GM21619 (cell line): ENCODE results near the gene CLDN1.

ENCODE experiments used
- ATAC-seq: cut with Tn5 transposase; IDR thresholded peaks from one replicate; pipeline ENCODE4 v1.9.1; 2021; ENCODE audit not compliant: unreplicated experiment

Gene CLDN1

DNA sequence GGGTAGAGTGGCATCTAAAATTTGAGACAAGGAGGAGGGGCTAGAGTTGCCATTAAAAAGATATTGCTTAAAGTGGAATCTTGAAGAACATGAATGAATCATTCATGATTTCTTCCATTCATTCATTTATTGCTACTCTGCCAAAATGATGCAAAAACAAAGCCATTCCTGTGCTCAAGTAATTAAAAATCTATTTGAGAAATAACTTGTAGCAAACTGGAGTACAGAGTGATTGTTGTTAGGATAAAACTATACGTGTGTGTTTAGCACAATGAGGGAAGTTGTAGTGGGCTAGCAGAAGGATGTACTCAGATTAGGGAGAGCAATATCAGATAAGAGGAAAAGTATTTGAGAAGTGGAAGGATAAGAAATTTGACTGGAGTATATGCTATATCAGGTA lies 11.7 kb upstream of the CLDN1 start:
- no peak for ATAC-seq

DNA sequence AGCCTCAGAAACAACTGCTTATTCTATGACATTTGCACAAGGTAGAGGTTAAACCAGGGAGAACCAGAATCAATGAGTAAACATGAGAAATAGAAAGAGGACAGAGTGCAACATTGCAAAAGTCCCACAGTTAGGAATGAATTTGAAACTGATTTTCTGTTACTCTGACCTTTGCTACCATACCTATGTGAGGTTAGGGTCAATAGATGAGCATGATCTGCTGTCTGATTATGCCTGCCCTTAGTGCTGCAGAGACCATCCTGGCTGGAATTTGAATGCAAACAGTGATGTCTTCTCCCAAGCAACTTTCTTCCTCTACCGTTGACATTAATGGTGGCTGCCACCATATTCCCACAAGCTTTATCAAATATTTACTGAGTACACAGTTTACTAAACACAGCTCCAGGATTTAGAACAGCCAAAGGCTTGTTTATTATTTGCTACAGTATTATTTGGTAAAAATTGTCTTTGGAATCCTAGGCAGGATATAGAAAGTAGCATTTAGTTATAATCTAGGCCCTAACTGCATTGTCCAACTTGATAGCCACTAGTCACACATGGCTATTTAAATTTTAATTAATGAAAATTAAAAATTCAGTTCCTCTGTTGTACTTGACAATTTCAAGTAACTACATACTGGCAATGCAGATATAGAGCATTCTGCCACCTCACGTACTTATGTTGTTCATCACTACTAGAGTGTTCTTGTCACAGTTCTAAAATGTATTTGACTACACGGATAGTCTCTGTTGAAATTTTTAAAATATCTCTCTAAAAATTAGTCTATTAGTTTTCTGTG lies 8.9 kb upstream of the CLDN1 start:
- ATAC-seq = no peak

GRCh38 chr3:190326930-190327329 lies 4.7 kb upstream of the CLDN1 start:
- ATAC-seq = no peak

DNA sequence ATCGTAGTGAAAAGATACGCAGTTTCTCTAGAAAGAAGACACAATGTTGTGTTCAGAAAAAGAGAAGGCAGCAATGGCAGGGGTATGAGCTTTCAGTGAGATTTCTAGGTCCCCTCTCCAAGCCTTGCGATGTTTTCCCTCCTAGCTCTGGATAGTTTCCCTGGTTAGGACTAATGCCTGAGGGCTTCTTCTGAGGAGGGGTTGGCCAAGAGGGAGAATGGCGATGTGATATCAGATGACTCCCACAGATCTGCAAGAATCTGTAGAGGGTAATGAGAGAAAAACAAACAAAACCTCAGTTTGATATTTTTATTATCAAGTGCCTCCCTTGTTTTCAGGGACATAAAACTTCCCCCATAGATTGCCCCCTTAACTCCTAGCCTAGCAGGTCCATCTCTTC lies 4.1 kb upstream of the CLDN1 start:
- no peak for ATAC-seq

DNA sequence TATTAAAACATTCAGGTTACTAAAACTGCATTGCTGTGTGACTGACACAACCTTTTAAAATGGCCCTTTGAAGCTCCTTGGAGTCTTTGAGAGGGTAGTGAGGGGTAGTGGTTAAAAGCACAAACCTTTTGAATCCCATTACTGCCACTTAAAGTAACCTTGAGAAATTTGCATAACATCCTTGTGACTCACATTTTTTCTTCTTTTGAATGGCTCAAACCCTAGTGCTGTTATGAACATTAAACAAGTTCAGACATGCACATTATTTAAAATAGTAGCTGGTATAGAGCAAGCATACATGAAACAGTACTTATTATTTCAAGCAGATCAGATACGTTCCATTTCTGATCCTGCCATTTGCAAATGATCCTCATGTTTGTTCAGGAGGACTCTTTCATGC lies 3.7 kb upstream of the CLDN1 start:
- no peak for ATAC-seq

DNA sequence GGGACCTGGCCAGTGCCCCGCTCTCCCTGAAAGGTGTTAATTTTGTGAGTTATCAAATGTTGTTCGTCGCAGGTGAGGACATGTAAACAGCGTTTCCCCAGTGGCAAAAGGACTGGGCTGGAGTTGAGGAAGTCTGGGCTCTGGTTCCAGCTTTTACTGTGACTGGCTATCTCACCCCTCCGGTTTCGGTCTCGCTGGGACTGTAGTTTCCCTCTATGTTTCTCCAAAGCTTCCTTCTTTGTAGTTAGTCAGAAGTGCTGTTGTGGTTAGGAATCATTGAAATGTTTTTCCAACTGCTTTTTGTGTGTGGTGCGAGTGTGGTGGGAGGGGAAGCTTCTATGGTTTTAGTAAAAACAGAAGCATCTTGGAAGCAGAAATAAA lies 990 bp upstream of the CLDN1 start:
- ATAC-seq = no peak

DNA sequence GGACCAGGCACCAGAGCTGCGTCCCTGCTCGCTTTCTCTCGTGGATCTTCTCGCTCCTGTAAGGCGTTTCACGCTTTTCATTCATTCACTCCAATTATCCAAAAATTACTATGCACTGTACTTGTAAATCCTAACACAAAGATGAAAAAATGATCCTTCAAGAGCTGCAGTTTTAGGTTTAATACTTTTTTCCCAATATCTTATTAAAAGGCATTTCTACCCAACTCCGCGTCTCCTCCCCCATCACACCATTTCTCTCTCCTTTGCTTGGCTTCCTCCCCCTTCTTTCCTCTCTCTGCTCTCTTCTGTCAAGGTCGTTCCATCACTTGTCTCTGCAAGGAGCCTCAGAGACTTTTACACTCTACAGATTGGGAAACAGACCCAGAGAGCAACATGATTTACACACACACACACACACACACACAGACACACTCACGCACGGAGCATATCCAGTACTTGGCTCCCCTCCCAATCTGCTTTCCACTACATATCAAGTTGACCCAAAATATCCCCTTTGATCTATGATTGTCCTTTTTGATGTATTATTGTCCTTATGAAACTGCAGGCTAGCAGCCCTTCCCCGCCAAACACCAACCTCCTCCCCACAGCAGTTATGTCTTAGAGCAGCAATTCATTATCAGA lies 479 bp upstream of the CLDN1 start:
- ATAC-seq = no peak

DNA sequence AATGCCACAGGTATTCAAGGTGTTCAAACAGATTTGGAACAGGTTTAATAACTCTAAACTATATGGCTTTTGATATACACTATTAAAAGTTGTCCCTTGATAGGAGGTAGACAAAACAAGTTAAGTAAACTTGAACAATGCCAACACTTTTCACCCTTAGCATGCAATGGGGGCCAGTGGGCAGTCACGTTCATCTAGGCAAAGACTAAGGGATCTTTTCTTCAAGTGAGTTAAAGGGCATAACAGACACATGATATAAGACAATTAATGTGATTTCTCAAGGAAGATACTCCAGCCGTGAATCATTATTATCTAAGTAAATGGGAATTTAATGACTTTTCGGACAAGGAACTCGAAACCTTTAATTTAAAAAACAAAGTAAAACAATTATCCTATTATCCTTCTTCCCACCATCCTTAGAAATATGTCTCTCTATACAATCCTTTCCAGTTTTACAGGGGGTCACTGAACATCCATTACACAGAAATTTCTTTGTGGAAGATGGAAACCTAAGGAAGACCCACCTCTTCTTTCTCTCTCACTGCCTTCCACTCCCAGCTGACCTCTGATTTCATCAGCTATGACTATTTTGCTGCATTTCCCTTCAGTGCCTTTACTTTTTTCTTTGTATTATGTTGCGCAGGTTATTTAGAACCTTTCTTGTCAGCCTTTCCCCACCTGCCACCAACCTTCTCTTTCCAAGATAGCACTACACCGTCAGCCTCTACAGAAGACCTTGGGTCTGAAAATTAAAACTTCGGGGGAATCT lies 1.5 kb downstream of the CLDN1 start:
- ATAC-seq = no peak

DNA sequence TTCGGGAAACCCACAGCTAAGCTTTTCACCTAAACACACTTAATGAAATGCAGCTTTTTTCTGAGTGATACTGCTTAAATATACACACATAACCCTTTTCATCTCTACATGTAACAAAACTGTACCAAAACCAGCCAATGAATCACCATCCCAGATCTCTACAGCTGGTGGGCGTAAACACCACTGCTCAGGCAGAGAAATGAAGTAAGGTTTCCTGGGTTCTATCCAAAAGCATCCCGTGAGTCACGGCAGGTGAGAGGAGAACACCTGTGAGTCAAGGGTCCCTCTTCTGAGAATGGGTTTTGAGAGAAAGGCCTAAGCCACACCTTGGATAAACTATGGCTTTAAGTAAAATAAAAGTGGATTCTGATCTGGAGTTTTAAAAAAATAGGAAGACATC lies 2.6 kb downstream of the CLDN1 start:
- no peak for ATAC-seq

GRCh38 chr3:190318666-190319065 lies 3.6 kb downstream of the CLDN1 start:
- no peak for ATAC-seq

GRCh38 chr3:190314741-190315140 lies 7.5 kb downstream of the CLDN1 start:
- no peak for ATAC-seq

DNA sequence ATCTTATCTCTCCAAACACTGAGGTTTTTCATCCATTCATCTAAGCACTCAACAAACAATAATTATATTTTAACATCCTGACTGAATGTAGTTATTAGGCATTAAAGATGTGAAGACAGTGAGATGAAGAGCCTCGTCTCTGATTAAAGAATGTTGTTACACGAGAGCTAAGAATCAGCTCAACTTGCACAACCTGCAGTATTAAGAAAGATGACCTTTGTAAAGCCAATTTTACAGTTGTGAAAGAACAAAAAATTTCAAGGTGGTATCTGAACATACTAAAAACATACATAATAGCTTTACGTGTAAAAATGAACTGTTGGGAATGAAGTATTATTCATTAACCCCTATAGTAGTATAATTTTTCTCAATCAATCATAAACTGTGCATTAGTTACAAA lies 12.8 kb downstream of the CLDN1 start:
- ATAC-seq = no peak

- no peak for ATAC-seq
These were observed 14.1 kb downstream of the CLDN1 start for GRCh38 chr3:190308154-190308553.

GRCh38 chr3:190307164-190307545 lies 15.1 kb downstream of the CLDN1 start:
- ATAC-seq = no peak

DNA sequence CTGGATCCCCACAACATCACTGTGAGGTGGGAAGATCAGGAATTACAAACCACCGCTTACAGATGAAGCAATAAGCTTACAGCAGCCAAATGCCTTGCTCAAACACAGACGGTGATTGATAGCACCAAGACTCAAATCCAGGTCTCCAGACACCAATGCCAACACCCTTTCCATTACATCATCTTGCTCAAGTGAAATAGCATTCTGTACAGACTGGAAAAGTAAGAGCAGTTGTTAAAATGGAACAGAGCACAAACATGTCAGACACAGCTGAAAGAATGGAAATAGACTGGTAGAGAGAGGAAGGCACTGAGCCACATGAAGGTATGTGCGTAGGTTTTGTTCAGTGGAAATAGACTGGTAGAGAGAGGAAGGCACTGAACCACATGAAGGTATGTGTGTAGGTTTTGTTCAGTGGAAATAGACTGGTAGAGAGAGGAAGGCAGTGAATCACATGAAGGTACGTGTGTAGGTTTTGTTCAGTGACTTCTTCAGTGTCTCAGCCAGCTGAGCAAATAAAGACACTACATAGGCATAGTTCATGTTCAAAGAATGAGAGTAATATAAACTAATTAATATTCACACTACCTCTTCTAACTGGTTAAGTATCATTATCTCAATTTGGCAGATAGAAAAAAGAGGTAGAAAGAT lies 15.6 kb downstream of the CLDN1 start:
- ATAC-seq = no peak

GRCh38 chr3:190306026-190306425 lies 16.2 kb downstream of the CLDN1 start:
- ATAC-seq = no peak

DNA sequence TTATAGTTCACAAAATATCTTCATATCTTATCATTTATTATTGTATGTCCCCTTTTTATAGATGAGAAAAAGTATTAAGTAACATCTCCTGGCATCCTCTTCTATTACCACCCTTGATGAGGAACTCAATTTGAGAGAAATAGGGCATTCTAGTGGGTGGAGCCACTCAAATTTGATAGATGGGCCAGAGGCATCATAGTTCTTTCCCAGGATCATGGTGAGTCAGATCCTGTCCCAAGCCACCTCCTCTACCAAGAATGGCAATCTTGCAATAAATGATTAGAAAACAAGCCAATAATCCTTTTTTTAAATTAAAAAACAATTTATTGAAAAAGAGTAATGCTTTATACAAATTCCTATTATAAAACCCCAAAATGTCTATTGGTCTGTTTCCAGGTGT lies 16.8 kb downstream of the CLDN1 start:
- no peak for ATAC-seq

- no peak for ATAC-seq
These were observed 18.4 kb downstream of the CLDN1 start for GRCh38 chr3:190303884-190304283.

GRCh38 chr3:190302212-190302867 lies 19.9 kb downstream of the CLDN1 start:
- no peak for ATAC-seq

GRCh38 chr3:190301591-190301990 lies 20.7 kb downstream of the CLDN1 start:
- no peak for ATAC-seq

DNA sequence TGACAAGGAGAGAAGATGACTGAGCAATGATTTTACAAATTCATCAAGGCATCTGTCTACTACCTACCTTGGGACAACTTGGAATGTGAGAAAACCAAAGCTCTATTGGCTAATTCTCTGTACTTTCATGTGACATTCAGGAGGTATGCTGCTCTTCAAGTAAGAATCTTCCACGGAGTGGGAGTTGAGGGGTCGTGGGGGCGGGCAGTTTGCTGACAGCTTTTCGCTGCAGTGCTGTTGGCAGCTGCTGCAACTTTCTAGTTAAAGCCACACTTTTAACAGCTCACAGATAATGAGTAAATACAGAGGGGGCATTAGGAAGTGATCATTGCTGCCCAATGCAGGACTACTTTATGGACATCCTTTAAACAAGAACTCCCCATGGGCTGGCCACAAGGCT lies 22.3 kb downstream of the CLDN1 start:
- ATAC-seq = no peak
